ENCODE data around the gene NUDT12.

DNA sequence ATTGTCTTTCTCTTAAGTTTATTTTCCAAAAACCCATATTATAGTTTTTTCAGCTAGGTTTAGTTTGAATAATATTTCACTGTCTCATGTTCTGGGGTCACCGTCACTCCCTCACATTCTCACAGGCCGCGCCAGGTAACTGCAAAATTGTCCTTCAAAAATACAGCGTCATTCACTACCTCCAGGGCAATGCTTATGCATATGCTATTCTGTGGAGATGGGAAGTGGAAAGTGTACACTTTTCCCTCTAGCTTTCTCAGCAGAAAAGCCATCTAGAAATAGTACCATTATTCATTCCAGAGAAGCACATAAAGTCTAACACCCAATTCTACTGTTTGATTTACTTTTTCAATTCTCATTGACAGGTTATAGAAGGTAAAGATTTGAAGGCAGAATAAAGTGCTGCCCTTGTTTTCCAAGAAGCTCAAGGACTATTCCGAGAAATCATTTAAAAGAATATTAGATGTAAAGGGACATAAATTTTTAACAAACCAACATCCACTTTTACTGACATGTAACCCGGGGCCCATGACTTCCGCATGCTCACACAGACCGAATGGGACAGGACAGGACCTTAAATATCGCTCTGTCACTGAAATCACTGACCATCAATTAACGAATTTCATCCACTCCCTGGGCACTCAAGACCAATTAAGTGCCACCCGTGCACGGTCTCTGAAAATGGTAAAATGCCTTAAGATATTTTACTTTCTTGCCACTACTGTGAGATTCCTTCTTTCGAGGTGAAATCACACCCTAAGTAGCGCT is 720 bp downstream of the NUDT12 start:
- TF ChIP-seq, protein P1, sequence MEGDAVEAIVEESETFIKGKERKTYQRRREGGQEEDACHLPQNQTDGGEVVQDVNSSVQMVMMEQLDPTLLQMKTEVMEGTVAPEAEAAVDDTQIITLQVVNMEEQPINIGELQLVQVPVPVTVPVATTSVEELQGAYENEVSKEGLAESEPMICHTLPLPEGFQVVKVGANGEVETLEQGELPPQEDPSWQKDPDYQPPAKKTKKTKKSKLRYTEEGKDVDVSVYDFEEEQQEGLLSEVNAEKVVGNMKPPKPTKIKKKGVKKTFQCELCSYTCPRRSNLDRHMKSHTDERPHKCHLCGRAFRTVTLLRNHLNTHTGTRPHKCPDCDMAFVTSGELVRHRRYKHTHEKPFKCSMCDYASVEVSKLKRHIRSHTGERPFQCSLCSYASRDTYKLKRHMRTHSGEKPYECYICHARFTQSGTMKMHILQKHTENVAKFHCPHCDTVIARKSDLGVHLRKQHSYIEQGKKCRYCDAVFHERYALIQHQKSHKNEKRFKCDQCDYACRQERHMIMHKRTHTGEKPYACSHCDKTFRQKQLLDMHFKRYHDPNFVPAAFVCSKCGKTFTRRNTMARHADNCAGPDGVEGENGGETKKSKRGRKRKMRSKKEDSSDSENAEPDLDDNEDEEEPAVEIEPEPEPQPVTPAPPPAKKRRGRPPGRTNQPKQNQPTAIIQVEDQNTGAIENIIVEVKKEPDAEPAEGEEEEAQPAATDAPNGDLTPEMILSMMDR (conservative IDR thresholded peaks at IDR 0.05) = no peak
- no peak for TF ChIP-seq EZH2 (IDR thresholded peaks at IDR 0.05; ENCODE audit: low read depth)
